ENCODE measurements around the gene CPEB2.

Gene CPEB2

DNA sequence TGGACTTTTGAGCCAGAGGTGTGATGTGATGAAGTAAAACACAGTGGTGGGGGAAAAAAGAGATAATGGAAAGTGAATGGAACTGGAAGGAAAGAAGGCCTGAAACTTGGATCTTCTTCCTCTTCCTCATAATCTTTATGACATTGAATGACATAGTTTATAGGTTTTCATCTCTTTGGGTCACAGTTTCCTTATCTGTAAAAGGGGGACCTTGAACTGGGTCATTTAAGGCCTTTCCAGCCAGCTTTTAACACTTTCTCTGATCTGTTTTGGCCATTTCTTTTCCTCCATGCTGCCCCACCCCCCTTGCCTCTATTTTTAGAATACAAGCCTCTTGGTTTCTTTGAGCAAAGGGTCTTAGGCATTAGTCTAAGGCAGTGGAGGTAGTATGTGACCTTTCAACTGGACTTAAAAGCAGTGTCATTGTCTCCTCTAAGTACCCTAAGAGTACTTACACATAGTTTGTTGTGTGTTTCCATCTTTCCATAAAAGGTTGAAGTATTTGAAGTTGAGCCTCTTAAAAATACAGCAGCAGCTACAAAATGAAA lies 7.8 kb downstream of the CPEB2 start:
- no peak for DNase-seq (ENCODE audit: low read depth)

- DNase-seq (ENCODE audit: low read depth), result no peak
Measured at GRCh38 chr4:15011166-15011565, 8.9 kb downstream of the CPEB2 start.

DNA sequence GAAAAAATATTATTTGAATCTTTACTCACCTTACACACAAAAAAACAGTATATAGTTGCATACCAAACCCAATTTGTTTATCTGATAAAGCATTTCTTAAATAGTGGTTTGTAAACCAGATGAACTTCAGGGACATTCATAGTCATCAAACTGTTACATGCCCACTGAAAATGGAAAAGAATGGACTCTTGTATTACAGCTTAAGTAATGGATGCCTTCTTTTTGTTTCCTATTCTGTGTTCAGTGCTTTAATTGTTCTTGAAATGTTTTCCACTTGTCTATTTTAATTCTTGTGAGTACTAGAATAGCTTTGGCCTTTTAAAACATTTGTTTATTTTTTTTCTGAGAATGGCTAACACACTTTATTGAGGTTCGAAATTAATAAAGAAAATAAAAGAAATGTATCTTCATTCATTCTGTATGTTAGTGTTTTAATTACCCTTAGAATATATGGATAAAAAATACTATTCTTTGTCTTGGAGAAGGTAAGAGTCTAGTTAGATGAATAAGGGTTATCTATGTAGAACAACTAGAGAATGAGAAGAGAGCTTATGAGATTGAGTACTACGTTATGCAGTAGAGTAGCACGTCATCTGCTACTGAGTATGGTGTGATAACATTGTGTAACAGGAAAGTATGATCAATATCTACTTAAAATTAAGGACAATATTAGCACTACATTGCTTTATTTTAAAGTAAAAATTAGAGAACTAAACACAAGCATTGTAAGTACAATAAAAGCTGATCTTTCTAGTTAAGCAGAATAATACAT lies 9.9 kb downstream of the CPEB2 start:
- DNase-seq (ENCODE audit: low read depth), result no peak

DNA sequence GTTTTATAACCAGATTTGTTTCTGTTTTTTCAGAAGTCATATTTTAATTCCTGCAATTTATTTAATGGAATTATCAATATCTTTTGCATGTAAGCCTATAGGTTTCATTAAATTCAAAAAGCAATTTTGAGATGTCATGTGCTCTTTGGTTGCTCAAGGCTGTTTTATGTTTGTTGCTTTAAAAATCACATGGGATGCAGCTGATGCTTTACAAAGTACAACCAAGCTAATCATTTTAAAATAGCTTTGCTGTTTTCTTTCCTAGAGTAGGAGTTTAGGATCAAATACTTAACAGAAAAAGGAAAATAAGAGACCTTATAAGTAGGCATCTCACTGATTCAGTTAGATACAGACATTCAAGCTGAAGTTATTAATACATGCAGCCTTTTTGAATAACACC lies 11.3 kb downstream of the CPEB2 start:
- no peak for DNase-seq (ENCODE audit: low read depth)

DNA sequence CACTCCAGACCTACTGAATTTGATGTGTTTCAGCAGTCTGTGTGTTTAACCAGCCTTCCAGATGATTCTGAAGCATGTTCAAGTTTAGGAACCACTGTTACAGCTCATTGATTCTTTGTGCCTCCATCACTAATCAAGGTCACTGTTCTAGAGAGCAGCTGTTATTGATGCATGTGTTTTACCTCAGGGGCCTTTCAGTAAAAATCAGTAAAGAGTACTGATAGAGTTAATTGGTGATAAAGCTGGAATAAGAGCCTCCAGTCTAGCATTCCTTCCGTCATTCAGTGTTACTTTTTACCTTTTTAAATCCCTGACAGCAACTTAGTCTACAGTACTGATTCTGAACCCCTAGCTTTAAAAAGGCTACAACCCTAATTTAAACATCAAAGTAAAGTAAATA lies 12.9 kb downstream of the CPEB2 start:
- no peak for DNase-seq (ENCODE audit: low read depth)

- no peak for DNase-seq (ENCODE audit: low read depth)
Measured at GRCh38 chr4:15018361-15018760, 16.1 kb downstream of the CPEB2 start.

DNA sequence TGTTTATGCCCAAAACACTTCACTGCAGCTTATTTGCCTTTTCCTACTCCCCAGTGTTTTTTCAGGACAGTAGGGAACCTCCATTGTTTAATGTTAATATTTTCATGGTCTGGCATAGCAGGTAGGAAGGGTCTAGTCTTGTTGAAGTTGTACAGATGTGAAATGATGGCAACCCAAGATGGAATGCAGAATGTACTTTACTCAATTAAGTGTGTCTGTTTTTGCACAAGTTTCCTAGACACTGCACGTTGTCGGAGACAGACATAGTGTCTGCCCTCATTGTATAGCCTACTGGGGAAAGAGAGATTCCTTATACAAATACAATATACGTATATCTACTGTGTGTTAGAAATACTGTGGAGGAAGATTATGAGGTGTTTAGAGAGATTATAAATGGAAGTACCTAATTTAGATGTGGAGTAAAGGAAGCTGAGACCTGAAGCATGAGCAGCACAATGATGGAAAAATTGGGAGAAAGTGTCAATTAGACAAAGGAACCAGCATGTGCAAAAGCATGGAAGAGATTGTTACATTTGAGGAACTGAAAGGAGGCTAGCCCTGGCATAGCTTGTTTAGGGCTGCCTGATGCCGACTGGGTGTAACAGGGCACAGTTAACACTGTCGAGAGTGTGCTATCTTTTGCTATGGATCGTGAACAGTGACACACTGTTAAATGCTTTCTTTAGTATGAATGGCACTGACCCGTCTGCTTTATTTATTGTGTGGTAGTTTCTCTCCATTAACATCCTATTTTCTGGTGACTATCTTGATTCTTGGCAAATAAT lies 18.4 kb downstream of the CPEB2 start:
- no peak for DNase-seq (ENCODE audit: low read depth)

- DNase-seq (ENCODE audit: low read depth), result no peak
Measured at GRCh38 chr4:15021311-15021710, 19.0 kb downstream of the CPEB2 start.

DNA sequence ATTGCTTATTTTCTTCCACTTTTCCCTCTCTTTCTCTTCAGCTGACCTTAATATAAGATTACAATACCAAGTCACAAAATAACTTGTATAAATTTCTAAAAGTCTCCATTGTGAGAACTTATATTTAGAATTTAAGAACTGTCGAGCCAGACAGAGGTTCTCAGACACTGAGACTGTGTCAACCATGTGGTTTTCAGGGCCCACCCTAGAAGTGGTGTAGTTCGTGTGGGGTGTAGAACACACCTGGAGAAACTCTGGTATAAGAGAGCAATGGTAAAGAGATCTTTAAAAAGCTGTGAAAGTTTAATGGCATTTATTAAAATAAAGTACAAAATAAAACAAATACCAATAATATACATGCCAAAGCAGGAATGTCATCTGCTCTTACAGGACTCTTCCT lies 19.7 kb downstream of the CPEB2 start:
- DNase-seq (ENCODE audit: low read depth), result no peak

GRCh38 chr4:15024386-15024785 lies 22.1 kb downstream of the CPEB2 start:
- DNase-seq (ENCODE audit: low read depth), result no peak

DNA sequence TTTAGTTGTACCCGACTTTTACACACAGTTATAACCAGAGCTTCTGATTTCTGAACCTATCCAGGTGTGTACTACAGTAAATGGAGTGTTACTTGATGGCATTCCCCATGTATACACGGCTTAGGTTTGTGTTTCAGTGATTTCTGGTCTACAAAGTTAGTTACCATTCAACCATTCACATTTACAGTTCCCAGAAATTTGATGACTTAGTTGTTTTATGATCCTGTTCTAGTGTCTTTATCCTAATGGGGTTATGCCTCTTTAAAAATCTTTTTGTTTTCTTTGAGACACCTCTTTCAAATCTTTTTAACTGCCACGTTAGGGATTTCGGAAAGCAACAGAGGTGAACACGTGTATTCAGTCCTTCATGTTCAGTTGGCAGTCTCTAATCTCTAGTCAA lies 23.4 kb downstream of the CPEB2 start:
- no peak for DNase-seq (ENCODE audit: low read depth)

DNA sequence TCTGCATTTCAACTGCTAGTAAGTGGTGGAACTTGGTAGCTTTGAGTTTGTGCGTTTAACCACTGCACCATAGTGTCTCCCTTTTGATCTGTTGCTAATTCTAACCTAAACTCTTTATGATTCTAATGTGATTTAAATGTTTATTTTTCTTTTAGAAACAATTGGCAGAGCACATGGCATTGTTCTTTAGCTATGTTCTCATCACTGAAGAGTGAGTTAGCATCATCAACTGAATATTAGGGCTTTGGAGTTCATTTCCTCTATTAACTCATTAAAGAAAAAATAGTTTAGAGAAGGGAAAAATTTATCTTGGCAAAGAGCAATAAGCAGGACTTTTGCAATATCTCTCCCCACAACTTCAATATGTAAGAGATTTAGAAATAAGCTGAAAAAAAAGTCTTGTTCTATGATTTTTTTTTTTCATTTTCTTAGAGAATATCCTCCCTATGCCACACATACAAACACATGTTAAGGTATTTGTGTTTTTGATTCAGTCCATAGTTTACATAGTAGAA lies 25.7 kb downstream of the CPEB2 start:
- no peak for DNase-seq (ENCODE audit: low read depth)

DNA sequence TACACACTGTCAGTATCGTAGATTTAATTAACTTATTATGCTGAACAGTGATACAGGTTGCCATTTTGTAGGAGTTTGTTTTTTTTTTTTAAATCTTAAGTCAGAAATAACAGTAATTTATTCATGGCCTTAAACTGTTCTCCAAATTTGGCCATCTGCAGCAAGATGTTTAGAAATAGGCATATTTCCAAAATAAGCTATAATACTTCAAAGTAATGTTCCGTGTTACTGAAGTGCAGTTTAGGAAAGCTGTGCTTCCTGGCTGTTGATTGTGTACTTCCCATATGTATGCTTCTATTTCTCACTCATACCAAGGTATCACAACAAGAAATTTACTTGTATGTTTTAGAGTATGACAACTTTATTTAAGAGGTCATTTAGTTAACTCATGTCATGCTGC lies 28.9 kb downstream of the CPEB2 start:
- DNase-seq (ENCODE audit: low read depth), result no peak

GRCh38 chr4:15031993-15032675 lies 29.9 kb downstream of the CPEB2 start:
- DNase-seq (ENCODE audit: low read depth), result no peak

- no peak for DNase-seq (ENCODE audit: low read depth)
Measured at GRCh38 chr4:15034071-15034764, 31.9 kb downstream of the CPEB2 start.

DNA sequence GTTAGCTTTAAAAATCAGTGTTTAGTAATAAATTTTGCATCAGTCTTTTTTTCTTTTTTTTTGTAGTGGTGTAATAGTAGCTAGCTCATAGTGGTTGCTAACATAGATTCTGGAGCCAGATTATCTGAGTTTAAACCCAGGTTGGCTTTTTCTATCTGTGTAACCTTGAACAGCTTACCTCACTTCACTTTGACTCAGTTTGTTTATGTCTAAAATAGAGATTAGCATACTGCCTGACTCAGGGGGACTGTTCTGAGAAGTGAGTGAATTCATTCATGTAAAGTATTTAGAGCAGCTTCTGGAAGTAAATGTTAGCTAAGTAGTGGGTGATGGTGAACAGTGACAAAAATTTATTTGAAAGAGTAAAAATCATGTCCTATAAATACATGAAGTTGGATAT lies 32.9 kb downstream of the CPEB2 start:
- no peak for DNase-seq (ENCODE audit: low read depth)

DNA sequence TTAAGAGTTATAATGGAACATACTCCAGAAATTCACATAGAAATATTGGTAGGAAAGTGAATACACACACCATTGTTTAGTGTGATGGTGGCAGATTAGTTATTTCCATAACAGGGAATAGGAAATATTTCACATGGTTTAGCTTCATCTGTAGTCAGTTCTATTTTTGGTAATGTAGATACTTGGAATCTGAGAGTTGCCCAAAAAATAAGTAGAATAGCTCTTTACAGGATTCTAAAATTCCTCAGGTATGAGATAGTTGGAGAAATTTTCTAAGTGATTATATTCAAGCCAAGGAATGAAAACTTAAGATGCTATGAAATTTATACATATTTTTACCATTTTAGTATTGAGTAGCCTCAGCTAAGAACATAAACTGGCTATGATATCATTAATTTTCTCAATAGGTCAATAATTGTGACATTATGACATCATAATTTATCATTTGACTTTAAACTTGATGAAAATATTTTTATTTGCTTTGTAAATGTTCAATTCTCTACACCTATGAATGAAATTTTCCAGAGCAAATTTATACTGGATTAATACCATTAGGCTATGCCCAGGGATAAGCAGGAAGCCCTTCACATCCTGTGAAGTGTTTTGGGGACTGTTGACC lies 35.8 kb downstream of the CPEB2 start:
- no peak for DNase-seq (ENCODE audit: low read depth)

DNA sequence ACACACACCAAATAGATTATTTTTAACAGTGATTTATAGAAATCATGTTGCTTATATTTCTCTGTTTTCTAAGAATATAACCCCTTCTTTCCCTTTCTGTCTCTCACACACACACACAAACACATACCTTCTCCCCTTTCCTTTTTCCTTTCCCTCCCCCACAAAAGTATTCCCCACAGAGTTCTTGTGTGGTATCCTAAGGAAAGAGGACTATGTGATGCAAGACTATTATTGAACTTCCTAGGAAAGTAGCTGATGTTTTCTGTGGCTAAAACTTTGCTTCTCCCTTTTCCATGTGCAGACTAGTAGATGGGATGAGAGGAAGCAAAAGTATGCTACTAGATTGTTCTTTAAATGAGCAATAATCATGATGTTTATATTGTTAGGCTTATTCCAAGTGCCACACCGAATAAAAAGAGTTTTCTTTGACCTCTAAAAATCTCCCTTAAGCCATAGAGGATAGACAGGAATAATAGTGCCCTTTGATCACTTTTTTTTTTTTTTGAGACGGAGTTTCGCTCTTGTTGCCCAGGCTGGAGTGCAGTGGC lies 38.7 kb downstream of the CPEB2 start:
- DNase-seq (ENCODE audit: low read depth), result no peak

DNA sequence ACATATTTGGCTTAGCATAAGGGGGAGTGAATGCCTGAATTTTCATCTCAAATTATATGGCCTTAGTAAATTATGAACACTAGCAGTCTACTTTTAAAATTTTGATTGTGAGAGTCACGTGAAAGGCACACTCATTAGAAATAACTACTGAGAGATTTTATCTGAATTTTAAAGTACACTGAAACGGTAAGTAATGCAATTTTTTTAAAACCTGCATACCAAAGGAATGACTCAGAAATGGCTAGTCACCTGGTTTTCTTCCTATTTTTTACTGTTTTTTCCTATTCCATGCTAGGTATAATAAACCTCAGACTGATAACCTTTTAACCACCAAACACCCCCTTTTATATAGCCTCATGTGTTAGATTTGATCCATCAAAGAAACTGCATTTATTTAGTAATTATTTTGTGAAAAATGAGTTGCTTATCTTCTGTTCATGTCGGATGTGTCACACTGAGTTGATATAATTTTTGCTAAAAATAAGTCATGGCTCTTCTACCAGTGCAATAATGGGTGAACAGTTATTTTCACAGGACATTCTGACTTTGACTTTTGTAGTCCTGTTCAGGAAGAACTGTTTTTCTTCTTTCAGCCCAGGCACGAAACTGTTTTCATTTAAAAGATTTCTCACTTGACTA lies 40.4 kb downstream of the CPEB2 start:
- no peak for DNase-seq (ENCODE audit: low read depth)

- no peak for DNase-seq (ENCODE audit: low read depth)
Measured at GRCh38 chr4:15043226-15043625, 40.9 kb downstream of the CPEB2 start.

GRCh38 chr4:15043922-15044321 lies 41.6 kb downstream of the CPEB2 start:
- DNase-seq (ENCODE audit: low read depth), result no peak
